GM18499 (cell line): ENCODE data around the gene CAMK2A.

Experiments
- ATAC-seq: cut with Tn5 transposase; IDR thresholded peaks from one replicate; pipeline ENCODE4 v1.9.1; 2021; ENCODE audit warnings: moderate number of reproducible peaks; ENCODE audit not compliant: insufficient read depth, unreplicated experiment

The CAMK2A gene

GRCh38 chr5:150178262-150178661, 111.3 kb downstream of the CAMK2A start:
- ATAC-seq, result no peak

DNA sequence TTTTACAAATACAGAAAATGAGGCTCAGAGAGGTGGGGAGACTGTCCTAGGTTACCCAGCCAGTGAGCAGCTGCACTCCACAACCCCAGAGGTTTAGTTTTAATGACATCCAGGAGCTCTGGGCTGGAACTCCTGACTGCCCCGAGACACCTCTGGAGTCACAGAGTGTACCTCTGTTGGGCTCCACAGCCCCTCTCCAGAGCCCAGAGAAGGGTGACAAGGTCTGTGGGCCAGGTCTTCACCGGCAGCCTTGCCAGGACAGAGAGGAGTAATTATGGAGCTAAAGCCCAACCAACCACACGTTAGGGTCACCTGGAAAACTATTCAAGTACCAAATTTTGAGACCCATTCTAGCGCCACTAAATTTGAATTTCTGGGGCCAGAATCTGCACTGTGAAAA, 111.9 kb downstream of the CAMK2A start:
- ATAC-seq, result no peak

DNA sequence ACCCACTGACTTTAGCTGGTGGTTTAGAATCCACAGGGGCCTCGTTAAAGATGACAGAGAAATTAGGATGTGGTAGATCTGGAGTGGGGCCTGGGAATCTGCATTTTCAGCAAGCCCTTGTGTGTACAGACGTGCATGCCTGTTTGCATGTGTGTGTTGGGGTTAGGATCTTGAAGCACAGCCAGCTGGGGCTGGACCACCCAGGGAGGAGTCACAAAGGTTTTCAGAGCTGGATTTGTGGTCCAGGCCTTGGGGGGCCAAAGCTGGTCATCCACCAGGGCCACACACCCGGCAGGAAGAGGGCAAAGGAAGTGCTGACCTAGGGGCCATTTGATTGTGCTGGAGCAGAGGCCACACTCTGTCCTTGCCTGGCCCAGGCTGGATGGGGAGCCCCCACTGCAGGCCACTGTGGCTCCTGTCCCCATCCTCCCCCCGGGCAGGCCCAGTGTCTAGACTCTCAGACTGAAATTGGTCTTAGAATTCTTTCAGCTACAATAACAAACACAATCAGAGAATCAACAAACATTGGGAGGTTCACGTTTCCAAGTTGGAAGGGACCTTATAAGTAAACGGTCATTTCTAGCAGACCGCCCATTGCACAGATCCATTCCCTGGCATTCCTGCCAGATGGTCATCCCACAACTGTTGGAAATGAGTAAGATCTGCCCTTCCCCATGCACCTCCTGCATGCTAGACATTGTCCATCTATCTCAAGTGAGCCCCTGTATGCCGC, 112.7 kb downstream of the CAMK2A start:
- ATAC-seq, result no peak

DNA sequence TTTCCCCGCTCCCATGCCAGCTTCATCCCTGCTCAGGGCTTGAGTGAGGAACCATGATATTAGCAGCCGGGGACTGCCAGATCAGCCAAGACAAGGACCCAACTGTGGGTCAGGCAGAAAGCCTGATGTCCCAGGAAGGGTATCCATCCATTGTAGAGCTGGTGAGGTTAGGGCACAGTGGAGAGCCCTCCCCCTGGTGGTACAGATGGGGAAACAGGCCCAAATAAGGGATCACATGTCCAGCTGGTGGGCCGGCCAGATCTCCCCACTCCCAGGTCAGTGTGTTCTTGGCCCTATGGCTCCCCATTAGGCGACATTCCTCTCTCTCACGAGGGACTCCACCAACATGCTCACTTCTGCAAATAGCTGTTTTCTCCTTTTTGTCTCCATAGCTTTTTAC, 114.0 kb downstream of the CAMK2A start:
- no peak for ATAC-seq

DNA sequence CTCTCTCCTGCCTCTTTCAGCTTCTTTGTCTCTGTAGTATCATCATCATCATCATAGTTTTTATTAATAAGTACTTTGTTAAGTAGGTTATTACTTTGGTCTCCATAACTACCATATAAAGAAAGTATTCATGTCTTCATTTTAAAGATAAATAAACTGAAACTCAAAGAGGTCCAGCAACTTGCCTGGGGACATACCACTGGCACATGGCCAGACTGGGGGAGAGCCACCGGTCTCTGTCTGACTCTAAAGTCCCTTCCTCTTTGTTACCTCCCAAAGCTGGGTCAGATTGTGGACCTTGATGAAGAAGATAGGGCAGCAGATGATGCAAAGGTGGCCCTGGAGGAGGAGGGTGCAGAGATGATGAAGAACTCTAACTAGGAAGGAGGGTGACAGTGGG, 114.5 kb downstream of the CAMK2A start:
- no peak for ATAC-seq

DNA sequence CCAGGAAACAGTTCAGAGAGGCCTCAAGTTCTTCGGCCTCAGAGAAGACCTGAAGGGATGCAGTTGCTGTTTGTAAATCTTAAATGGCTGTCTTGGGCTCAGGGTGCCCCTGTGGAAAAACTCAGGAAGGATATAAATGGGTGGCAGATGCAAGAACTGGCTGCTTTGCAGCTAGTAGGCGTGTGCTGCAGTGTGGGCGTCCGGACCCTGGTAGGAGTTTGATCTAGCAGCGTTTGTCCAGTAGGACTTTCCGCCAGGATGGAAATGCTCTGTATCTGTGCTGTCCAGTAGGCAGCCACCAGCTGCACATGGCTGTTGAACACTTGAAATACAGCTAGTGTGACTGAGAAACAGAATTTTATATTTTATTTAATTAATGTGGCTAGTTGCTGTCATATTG, 115.3 kb downstream of the CAMK2A start:
- ATAC-seq, result no peak

DNA sequence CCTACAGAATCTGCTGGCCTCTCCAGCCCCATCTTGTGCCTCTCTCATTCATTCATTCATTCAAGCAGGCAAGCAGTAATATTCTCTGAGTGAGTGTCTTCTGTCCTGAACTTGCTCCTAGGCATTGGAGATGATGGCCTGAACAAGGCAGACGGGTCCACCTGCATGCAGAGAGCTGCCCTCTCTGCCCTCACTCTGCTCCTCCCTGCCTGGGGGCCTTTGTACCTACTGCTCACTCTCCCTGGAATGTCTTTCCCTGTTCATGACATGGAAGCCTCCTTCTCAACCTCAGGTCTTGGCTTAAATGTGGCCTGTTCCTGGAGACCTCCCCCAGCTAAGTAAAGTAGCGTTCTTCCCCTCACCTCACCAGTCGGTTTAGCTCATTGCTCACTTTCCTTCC, 116.4 kb downstream of the CAMK2A start:
- ATAC-seq, result no peak

DNA sequence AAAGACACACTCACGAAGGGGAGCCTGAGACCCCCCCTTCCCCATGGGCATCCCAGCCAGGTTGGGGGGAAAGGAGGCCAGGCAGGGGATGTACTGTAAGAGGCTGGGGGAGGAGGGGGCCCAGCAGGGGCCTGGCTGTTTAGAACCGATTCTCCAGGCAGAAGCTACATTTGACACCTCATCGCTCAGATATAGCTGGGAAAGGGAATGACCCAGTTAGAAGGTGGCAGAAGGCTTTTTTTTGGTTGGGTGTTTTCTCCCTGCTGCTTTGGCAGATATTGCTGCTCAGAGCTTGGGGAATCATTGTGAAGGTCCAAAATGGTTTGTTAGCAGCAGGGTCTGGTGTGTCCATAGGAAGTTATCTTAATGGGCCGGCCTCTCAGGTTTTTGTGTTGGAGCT, 117.0 kb downstream of the CAMK2A start:
- ATAC-seq, result no peak

DNA sequence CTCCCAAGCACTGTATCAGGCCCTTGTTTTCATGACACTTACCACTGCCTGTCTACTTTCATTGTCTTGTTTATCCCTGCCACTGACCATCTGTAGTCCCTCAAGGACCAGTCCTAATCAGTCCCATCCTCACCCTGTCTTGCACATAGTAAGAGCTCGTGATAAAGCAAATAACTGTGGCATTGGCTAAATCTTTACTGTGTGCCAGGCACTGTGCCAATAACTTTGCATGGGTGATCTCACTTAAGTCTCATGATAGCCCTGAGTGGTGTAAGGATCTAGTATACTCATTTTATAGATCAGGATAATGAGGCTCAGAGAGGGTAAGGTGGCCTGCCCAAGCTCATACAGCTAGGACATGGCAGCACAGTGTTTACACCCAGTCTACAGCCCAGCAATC, 117.4 kb downstream of the CAMK2A start:
- ATAC-seq, result no peak
